Right atrium auricular region (tissue), 2 donors: ENCODE results near the gene CINP. TPM values are rescaled to one million over a fixed set of nuclear protein-coding genes. Genes with fewer than 3 reads are reported as not detected.

Experiments used
- DNase-seq: peaks from one replicate; pipeline ENCODE4 v3.0.0-alpha.2; 2019; ENCODE audit warnings: low spot score
- H3K27ac ChIP-seq, 2 donors: fragments of 200-600 bp; sonication (generic); 1 replicate in 1 of 2; 2 replicates in 1 of 2; pipeline ENCODE4 v1.5.1; 2016 to 2019
- H3K27me3 ChIP-seq, 2 donors: fragments of 200-600 bp; sonication (generic); one replicate each; pipeline versions ENCODE4 v1.5.1 to v1.6.0; 2017 to 2019
- H3K36me3 ChIP-seq: fragments of 200-600 bp; sonication (generic); one replicate; pipeline ENCODE4 v1.5.1; 2016
- H3K4me1 ChIP-seq, 2 donors: fragments of 200-600 bp; sonication (generic); one replicate each; pipeline versions ENCODE4 v1.5.1 to v1.6.0; 2017 to 2019
- H3K4me3 ChIP-seq, 2 donors: fragments of 200-600 bp; sonication (generic); 1 replicate in 1 of 2; 2 replicates in 1 of 2; pipeline ENCODE4 v1.5.1; 2017 to 2019; ENCODE audit warnings: mild to moderate bottlenecking in 1 of 2, moderate library complexity in 1 of 2
- H3K9me3 ChIP-seq, 2 donors: fragments of 200-600 bp; sonication (generic); one replicate each; pipeline ENCODE4 v1.5.1; 2019
- CTCF ChIP-seq, 2 donors: fragments of 200-600 bp; sonication (generic); IDR thresholded peaks; one replicate each; pipeline ENCODE4 v1.5.1; 2019; ENCODE audit warnings: antibody characterized with exemption in 2 of 2
- total RNA-seq, 2 donors: library from RNA; depleted of rRNA; stranded (reverse); fragments of >200 nt; gene quantifications; one replicate each; pipeline ENCODE4 v1.1.0, GENCODE V29; 2016

Gene CINP
- total RNA-seq, 2 donors from 2014 or later = 25.0 to 31.3 TPM

- H3K27me3 ChIP-seq = no peaks in the 10 kb centered on the region
- H3K4me1 ChIP-seq = peaks cover 0 to 6% of the 10 kb centered on the region in 2 donors
- no peak overlapping the region for H3K27ac ChIP-seq
- no peaks in the 10 kb centered on the region for H3K9me3 ChIP-seq
- no peak overlapping the region for H3K4me3 ChIP-seq
- H3K36me3 ChIP-seq = peaks cover 84% of the 10 kb centered on the region
- no peak for TF ChIP-seq CTCF (IDR thresholded peaks at IDR 0.05)
- no peak for DNase-seq
Measured at GRCh38 chr14:102346645-102347044, 16.0 kb downstream of the CINP start.

GRCh38 chr14:102345232-102345631, 17.5 kb downstream of the CINP start:
- Histone ChIP-seq H3K9me3 (no peaks in the 10 kb centered on the region), H3K27ac (no peak overlapping the region), H3K27me3 (no peaks in the 10 kb centered on the region), H3K4me1 (no peaks in the 10 kb centered on the region), H3K36me3 (peaks cover 86% of the 10 kb centered on the region), H3K4me3 (no peak overlapping the region)
- no peak for DNase-seq
- no peak for TF ChIP-seq CTCF (IDR thresholded peaks at IDR 0.05)

- Histone ChIP-seq H3K4me3 (no peak overlapping the region), H3K4me1 (no peaks in the 10 kb centered on the region), H3K27ac (no peak overlapping the region), H3K36me3 (peaks cover 82% of the 10 kb centered on the region), H3K9me3 (no peaks in the 10 kb centered on the region), H3K27me3 (no peaks in the 10 kb centered on the region)
- no peak for TF ChIP-seq CTCF (IDR thresholded peaks at IDR 0.05)
- DNase-seq = no peak
Measured at GRCh38 chr14:102344485-102344884, 18.2 kb downstream of the CINP start.

GRCh38 chr14:102344084-102344483, 18.6 kb downstream of the CINP start:
- Histone ChIP-seq H3K4me1 (no peaks in the 10 kb centered on the region), H3K36me3 (peaks cover 79% of the 10 kb centered on the region)

GRCh38 chr14:102342238-102342637, 20.5 kb downstream of the CINP start:
- no peak overlapping the region for H3K27ac ChIP-seq
- no peak for TF ChIP-seq CTCF (IDR thresholded peaks at IDR 0.05)
- no peak overlapping the region for H3K4me3 ChIP-seq
- H3K9me3 ChIP-seq = no peaks in the 10 kb centered on the region
- no peak for DNase-seq
- no peaks in the 10 kb centered on the region for H3K4me1 ChIP-seq
- H3K27me3 ChIP-seq = no peaks in the 10 kb centered on the region
- H3K36me3 ChIP-seq = peaks cover 68% of the 10 kb centered on the region

More at GRCh38 chr14:102344084-102344483, 18.6 kb downstream of the CINP start:
- Histone ChIP-seq H3K9me3 (no peaks in the 10 kb centered on the region), H3K4me3 (no peak overlapping the region), H3K27me3 (no peaks in the 10 kb centered on the region), H3K27ac (no peak overlapping the region)
- no peak for DNase-seq
- no peak for TF ChIP-seq CTCF (IDR thresholded peaks at IDR 0.05)

- no peaks in the 10 kb centered on the region for H3K27me3 ChIP-seq
- no peak for TF ChIP-seq CTCF (IDR thresholded peaks at IDR 0.05)
- H3K9me3 ChIP-seq = no peaks in the 10 kb centered on the region
- H3K27ac ChIP-seq = no peak overlapping the region
- DNase-seq = no peak
- H3K4me3 ChIP-seq = no peak overlapping the region
- no peaks in the 10 kb centered on the region for H3K4me1 ChIP-seq
- H3K36me3 ChIP-seq = peaks cover 62% of the 10 kb centered on the region
Measured at GRCh38 chr14:102341566-102341965, 21.1 kb downstream of the CINP start.
